ENCODE results near the gene TMOD3.

Gene TMOD3

GRCh38 chr15:51828621-51829375 is 655 bp upstream of the TMOD3 start:
- DNase-seq (ENCODE audit: low spot score) = peak; percentile 32

- peak; percentile 21 for DNase-seq (ENCODE audit: low spot score)
Measured at GRCh38 chr15:51830276-51830806, 888 bp downstream of the TMOD3 start.

- DNase-seq (ENCODE audit: low spot score) = no peak
Measured at GRCh38 chr15:51833772-51834171, 4.3 kb downstream of the TMOD3 start.

- no peak for DNase-seq (ENCODE audit: low spot score)
Measured at GRCh38 chr15:51837792-51838251, 8.4 kb downstream of the TMOD3 start.

- DNase-seq (ENCODE audit: low spot score) = no peak
Measured at GRCh38 chr15:51838270-51838669, 8.8 kb downstream of the TMOD3 start.

GRCh38 chr15:51840692-51841091 is 11.2 kb downstream of the TMOD3 start:
- no peak for DNase-seq (ENCODE audit: low spot score)

- no peak for DNase-seq (ENCODE audit: low spot score)
Measured at GRCh38 chr15:51841406-51842040, 12.1 kb downstream of the TMOD3 start.

GRCh38 chr15:51842265-51842664 is 12.8 kb downstream of the TMOD3 start:
- no peak for DNase-seq (ENCODE audit: low spot score)

GRCh38 chr15:51842852-51843737 is 13.6 kb downstream of the TMOD3 start:
- peak; percentile 7 for DNase-seq (ENCODE audit: low spot score)

- no peak for DNase-seq (ENCODE audit: low spot score)
Measured at GRCh38 chr15:51844747-51845426, 15.4 kb downstream of the TMOD3 start.

- no peak for DNase-seq (ENCODE audit: low spot score)
Measured at GRCh38 chr15:51846066-51846462, 16.6 kb downstream of the TMOD3 start.

GRCh38 chr15:51846463-51847230 is 17.2 kb downstream of the TMOD3 start:
- DNase-seq (ENCODE audit: low spot score) = peak; percentile 19

GRCh38 chr15:51848811-51849210 is 19.4 kb downstream of the TMOD3 start:
- DNase-seq (ENCODE audit: low spot score) = no peak

GRCh38 chr15:51849860-51850259 is 20.4 kb downstream of the TMOD3 start:
- no peak for DNase-seq (ENCODE audit: low spot score)

- no peak for DNase-seq (ENCODE audit: low spot score)
Measured at GRCh38 chr15:51853998-51854397, 24.5 kb downstream of the TMOD3 start.

GRCh38 chr15:51855612-51856011 is 26.2 kb downstream of the TMOD3 start:
- DNase-seq (ENCODE audit: low spot score) = no peak

GRCh38 chr15:51856714-51857380 is 27.4 kb downstream of the TMOD3 start:
- DNase-seq (ENCODE audit: low spot score) = peak; percentile 5

GRCh38 chr15:51861557-51862359 is 32.3 kb downstream of the TMOD3 start:
- DNase-seq (ENCODE audit: low spot score) = no peak

GRCh38 chr15:51863131-51863530 is 33.7 kb downstream of the TMOD3 start:
- no peak for DNase-seq (ENCODE audit: low spot score)

Measured in hepatic stellate cell (primary cell).